B cell (primary cell): ENCODE measurements around the gene PDZD2. TPM values are rescaled to one million over a fixed set of nuclear protein-coding genes. Genes with fewer than 3 reads are reported as not detected.

Source experiments
- ATAC-seq: fragments of 200-7000 bp; cut with Tn5 transposase; one replicate; pipeline ENCODE4 v1.10.0; 2021; ENCODE audit warnings: low read depth, mild to moderate bottlenecking, moderate number of reproducible peaks, moderate library complexity
- CTCF ChIA-PET: fragments of 350-600 bp; sonication (Branson Sonifier 250); formaldehyde crosslinking; loops from one replicate; lab custom pipeline; 2021; ENCODE audit warnings: antibody characterized with exemption, inconsistent platforms; lab: Charles Lee
- POLR2A ChIA-PET: fragments of 350-600 bp; sonication (Branson Sonifier 250); formaldehyde crosslinking; loops from one replicate; lab custom pipeline; 2021; ENCODE audit warnings: antibody characterized with exemption; lab: Charles Lee
- DNase-seq: peaks from one replicate; pipeline ENCODE4 v3.0.0; 2013
- H2AFZ ChIP-seq: 2 replicates; pipeline ENCODE4 v1.6.1; 2012; ENCODE audit warnings: mild to moderate bottlenecking, low read depth, low read length; ENCODE audit not compliant: insufficient read depth, poor library complexity, severe bottlenecking
- H3K27ac ChIP-seq, 2 donors: 1 replicate in 1 of 2; 2 replicates in 1 of 2; pipeline ENCODE4 v1.5.1; 2012 to 2013; ENCODE audit warnings: low read length in 2 of 2, mild to moderate bottlenecking in 2 of 2, moderate library complexity in 1 of 2
- H3K27me3 ChIP-seq, 4 experiments: fragments of 200-600 bp in 1 of 4; sonication (generic) in 1 of 4; replicated peaks in 1 of 4; 1 replicate in 2 of 4; 2 replicates in 2 of 4; pipeline versions ENCODE4 v1.6.1 to v1.7.0; 2013 to 2016; ENCODE audit warnings: low read length in 3 of 4, mild to moderate bottlenecking in 2 of 4, mixed read lengths in 1 of 4, moderate library complexity in 1 of 4; ENCODE audit not compliant: insufficient read depth in 4 of 4, control insufficient read depth in 3 of 4; ENCODE audit errors: control extremely low read depth in 1 of 4
- H3K36me3 ChIP-seq, 2 experiments: replicated peaks in 1 of 2; 1 replicate in 1 of 2; 2 replicates in 1 of 2; pipeline versions ENCODE4 v1.6.1 to v1.7.1; 2013; ENCODE audit warnings: low read length in 1 of 2; ENCODE audit not compliant: insufficient read depth in 2 of 2, control insufficient read depth in 1 of 2; ENCODE audit errors: control extremely low read depth in 1 of 2, extremely low read depth in 1 of 2
- H3K4me1 ChIP-seq, 2 donors: fragments of 200-600 bp in 1 of 2; sonication (generic) in 1 of 2; 1 replicate in 1 of 2; 2 replicates in 1 of 2; pipeline versions ENCODE4 v1.5.1 to v1.6.1; 2013 to 2017; ENCODE audit warnings: low read length in 2 of 2; ENCODE audit not compliant: control insufficient read depth in 2 of 2, insufficient read depth in 2 of 2
- H3K4me2 ChIP-seq: replicated peaks from 2 replicates; pipeline ENCODE3; 2012; ENCODE audit warnings: mild to moderate bottlenecking, low read depth, low read length; ENCODE audit not compliant: poor library complexity, severe bottlenecking
- H3K4me3 ChIP-seq, 5 experiments: fragments of 200-600 bp in 1 of 5; sonication (generic) in 1 of 5; 1 replicate in 3 of 5; 2 replicates in 2 of 5; pipeline versions ENCODE4 v1.5.1 to v1.7.0; 2011 to 2016; ENCODE audit warnings: low read length in 4 of 5, mild to moderate bottlenecking in 4 of 5, low read depth in 2 of 5, control low read depth in 1 of 5, moderate library complexity in 1 of 5; ENCODE audit not compliant: insufficient read depth in 1 of 5; ENCODE audit errors: control extremely low read depth in 1 of 5, extremely low read depth in 1 of 5
- H3K79me2 ChIP-seq: fragments of 200-600 bp; sonication (generic); one replicate; pipeline ENCODE4 v1.6.0; 2016; ENCODE audit warnings: low read length; ENCODE audit not compliant: control insufficient read depth, insufficient read depth
- H3K9ac ChIP-seq: fragments of 200-600 bp; sonication (generic); 2 replicates; pipeline ENCODE4 v1.6.1; 2017; ENCODE audit warnings: mild to moderate bottlenecking, low read length, moderate library complexity
- H3K9me3 ChIP-seq, 3 donors: one replicate each; pipeline versions ENCODE4 v1.6.1 to v1.7.1; 2013; ENCODE audit warnings: low read length in 2 of 3; ENCODE audit not compliant: control insufficient read depth in 2 of 3, insufficient read depth in 1 of 3; ENCODE audit errors: control extremely low read depth in 1 of 3
- H4K20me1 ChIP-seq: 2 replicates; pipeline ENCODE4 v1.6.0; 2012; ENCODE audit warnings: mild to moderate bottlenecking, low read length; ENCODE audit not compliant: insufficient read depth, control insufficient read depth, poor library complexity, severe bottlenecking
- H3K27ac Mint-ChIP-seq: one replicate; pipeline ENCODE4 v1.8.0; 2021; ENCODE audit warnings: mixed read lengths
- H3K27me3 Mint-ChIP-seq: one replicate; pipeline ENCODE4 v1.8.0; 2021; ENCODE audit warnings: mixed read lengths
- H3K4me1 Mint-ChIP-seq: one replicate; pipeline ENCODE4 v1.8.0; 2021; ENCODE audit warnings: mixed read lengths
- H3K4me3 Mint-ChIP-seq: one replicate; pipeline ENCODE4 v1.8.0; 2021; ENCODE audit warnings: mixed read lengths
- H3K9me3 Mint-ChIP-seq: one replicate; pipeline ENCODE4 v1.8.0; 2022; ENCODE audit warnings: mixed read lengths; ENCODE audit not compliant: insufficient read depth
- EZH2 ChIP-seq: IDR thresholded peaks from 2 replicates; pipeline ENCODE4 v1.6.1; 2012; ENCODE audit warnings: borderline replicate concordance, low read depth, mild to moderate bottlenecking, moderate library complexity, low read length; ENCODE audit not compliant: insufficient read depth, poor library complexity, severe bottlenecking
- WGBS: methylation state at CpG from one replicate; pipeline ENCODE4 v1.1.5; 2013; ENCODE audit warnings: missing lambda C conversion rate; ENCODE audit not compliant: insufficient coverage; 5-methylcytosine and 5-hydroxymethylcytosine counted together
- intact Hi-C: fragments of 100-400 bp; cut with micrococcal nuclease; formaldehyde crosslinking; loops from one replicate; pipeline ENCODE4 v1.10.0; 2022
- polyA plus RNA-seq: library from polyadenylated mRNA; depleted of rRNA; stranded (reverse); fragments of >200 nt; gene quantifications from 2 replicates; pipeline ENCODE4 v1.2.3, GENCODE V29; 2012
- total RNA-seq, 2 donors: library from RNA; stranded (reverse); fragments of 120-200 nt in 1 of 2; gene quantifications; 1 replicate in 1 of 2; 2 replicates in 1 of 2; pipeline versions ENCODE4 v1.2.3 to v1.2.4, GENCODE V29; 2013 to 2022
- TF ChIP-seq, protein P1 (sequence below): fragments of 200-600 bp; IDR thresholded peaks from one replicate; pipeline ENCODE4 v1.8.0; 2022; ENCODE audit warnings: antibody characterized with exemption, mild to moderate bottlenecking

The PDZD2 gene
- total and polyA plus RNA-seq, 2 donors (not counting 1 experiment from before 2014, with no cell fraction given): not detected

DNA sequence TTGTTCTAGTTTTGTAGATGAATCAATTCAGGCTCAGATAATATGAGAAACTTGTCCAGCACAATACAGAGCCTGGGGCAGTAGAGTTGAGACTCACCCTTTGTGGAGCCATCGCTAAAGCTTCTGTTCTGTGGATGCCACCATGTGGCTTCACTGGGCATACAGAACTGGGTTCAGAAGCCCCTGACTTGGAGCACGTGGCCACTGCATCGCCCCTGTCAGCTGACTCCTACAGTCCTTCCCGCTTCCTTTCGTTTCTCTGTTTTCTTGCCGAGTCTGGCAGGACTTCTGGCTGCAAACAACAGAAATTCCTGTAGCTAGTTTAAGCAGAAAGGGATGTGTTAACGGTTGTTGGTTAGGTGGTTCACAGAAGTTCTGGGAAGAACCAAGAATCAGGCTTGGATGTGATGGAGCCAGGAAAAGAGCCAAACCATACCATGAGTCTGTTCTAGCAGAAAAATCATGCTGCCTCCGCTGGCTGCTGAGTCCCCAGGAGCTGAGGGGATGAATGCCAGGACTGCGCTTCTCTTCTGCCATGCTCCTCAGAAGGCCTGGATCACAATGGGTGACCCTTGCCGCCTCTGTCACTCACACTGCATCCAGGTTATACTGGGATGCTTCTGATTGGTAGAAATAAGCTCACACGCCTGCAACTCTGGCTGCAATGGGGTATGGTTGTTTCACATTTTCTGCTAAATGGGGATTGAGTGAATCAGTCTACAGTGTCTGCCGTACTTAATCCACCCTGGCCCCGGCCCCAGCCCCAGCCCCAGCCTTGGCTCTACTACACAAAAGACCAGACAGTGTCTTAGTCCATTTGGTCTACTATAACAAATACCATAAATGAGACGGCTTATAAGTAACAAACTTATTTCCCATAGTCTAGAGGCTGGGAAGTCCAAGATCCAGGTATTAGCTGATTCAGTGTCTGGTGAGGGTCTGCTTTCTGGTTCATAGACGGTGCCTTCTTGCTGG is 272.6 kb downstream of the PDZD2 start:
- no peak for TF ChIP-seq EZH2
- TF ChIP-seq, protein P1, sequence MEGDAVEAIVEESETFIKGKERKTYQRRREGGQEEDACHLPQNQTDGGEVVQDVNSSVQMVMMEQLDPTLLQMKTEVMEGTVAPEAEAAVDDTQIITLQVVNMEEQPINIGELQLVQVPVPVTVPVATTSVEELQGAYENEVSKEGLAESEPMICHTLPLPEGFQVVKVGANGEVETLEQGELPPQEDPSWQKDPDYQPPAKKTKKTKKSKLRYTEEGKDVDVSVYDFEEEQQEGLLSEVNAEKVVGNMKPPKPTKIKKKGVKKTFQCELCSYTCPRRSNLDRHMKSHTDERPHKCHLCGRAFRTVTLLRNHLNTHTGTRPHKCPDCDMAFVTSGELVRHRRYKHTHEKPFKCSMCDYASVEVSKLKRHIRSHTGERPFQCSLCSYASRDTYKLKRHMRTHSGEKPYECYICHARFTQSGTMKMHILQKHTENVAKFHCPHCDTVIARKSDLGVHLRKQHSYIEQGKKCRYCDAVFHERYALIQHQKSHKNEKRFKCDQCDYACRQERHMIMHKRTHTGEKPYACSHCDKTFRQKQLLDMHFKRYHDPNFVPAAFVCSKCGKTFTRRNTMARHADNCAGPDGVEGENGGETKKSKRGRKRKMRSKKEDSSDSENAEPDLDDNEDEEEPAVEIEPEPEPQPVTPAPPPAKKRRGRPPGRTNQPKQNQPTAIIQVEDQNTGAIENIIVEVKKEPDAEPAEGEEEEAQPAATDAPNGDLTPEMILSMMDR: no peak
- H3K4me1 Mint-ChIP-seq: no peaks in the 10 kb centered on the region
- Histone ChIP-seq H4K20me1 (no peaks in the 10 kb centered on the region), H3K79me2 (no peaks in the 10 kb centered on the region), H3K27ac (no peak overlapping the region), H3K4me1 (no peaks in the 10 kb centered on the region), H3K36me3 (no peaks in the 10 kb centered on the region), H2AFZ (no peak overlapping the region), H3K27me3 (no peaks in the 10 kb centered on the region), H3K9me3 (peaks cover 0 to 8% (median 0%) of the 10 kb centered on the region in 3 donors), H3K4me3 (no peak overlapping the region), H3K9ac (no peak overlapping the region), H3K4me2 (no peak overlapping the region)
- H3K27me3 Mint-ChIP-seq: peaks cover 7% of the 10 kb centered on the region
- no peak for ATAC-seq
- no peak overlapping the region for H3K27ac Mint-ChIP-seq
- no peak overlapping the region for H3K4me3 Mint-ChIP-seq
- WGBS: 87% methylated on average over 10 of the region's 15 CpGs
- no peak for DNase-seq
- ChIA-PET POLR2A (no interaction called here), CTCF (no interaction called here)
- intact Hi-C loops: no loop called here
- H3K9me3 Mint-ChIP-seq: no peaks in the 10 kb centered on the region

DNA sequence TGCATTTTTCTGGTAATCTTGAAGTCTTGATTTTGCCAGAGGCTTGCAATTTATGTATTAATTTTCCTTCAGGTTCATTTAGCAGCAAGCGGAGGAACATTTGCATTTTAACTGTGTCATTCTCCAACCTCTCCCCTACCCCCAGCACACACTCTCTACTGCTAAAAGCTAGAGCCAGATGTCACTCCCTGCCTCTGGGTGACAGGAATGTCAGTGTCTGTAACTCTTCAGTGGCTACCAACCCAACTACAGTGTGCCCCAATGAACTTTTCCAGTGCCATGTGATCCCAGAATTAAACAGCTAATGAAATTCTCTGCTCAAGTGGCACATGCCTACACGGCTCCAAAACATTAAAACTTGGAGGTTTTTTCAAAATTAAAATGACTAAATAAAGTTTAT is 274.9 kb downstream of the PDZD2 start:
- ChIA-PET CTCF (no interaction called here), POLR2A (no interaction called here)
- Mint-ChIP-seq H3K4me3 (no peak overlapping the region), H3K27me3 (peaks cover 7% of the 10 kb centered on the region), H3K9me3 (no peaks in the 10 kb centered on the region), H3K4me1 (no peaks in the 10 kb centered on the region), H3K27ac (no peak overlapping the region)
- Histone ChIP-seq H3K9ac (no peak overlapping the region), H2AFZ (no peak overlapping the region), H3K9me3 (peaks cover 0 to 4% (median 0%) of the 10 kb centered on the region in 3 donors), H4K20me1 (no peaks in the 10 kb centered on the region), H3K4me3 (no peak overlapping the region), H3K4me1 (no peaks in the 10 kb centered on the region), H3K27me3 (no peaks in the 10 kb centered on the region), H3K27ac (no peak overlapping the region), H3K36me3 (no peaks in the 10 kb centered on the region), H3K79me2 (no peaks in the 10 kb centered on the region), H3K4me2 (no peak overlapping the region)
- no peak for ATAC-seq
- WGBS: 100% methylated on average over 1 of the region's 2 CpGs
- TF ChIP-seq, protein P1: no peak
- TF ChIP-seq EZH2: no peak
- no peak for DNase-seq
- intact Hi-C loops: no loop called here
